ENCODE data around the gene APBB2.

GRCh38 chr4:40956721-40957255, 257.6 kb downstream of the APBB2 start:
- TF ChIP-seq CTCF (conservative IDR thresholded peaks at IDR 0.05) (no peak), ZFX (IDR thresholded peaks at IDR 0.05) (no peak)
